Stomach (tissue), 9 donors: ENCODE results near the gene SFXN5. TPM values are rescaled to one million over a fixed set of nuclear protein-coding genes. Genes with fewer than 3 reads are reported as not detected.

Experiments
- DNase-seq, 2 donors: peaks; one replicate each; pipeline versions ENCODE4 v3.0.0 to v3.0.0-alpha.2; 2013 to 2019
- H3K27ac ChIP-seq, 5 donors: fragments of 200-600 bp in 4 of 5; sonication (generic) in 4 of 5; one replicate each; pipeline ENCODE4 v1.5.1; 2013 to 2019; ENCODE audit warnings: mild to moderate bottlenecking in 1 of 5, moderate library complexity in 1 of 5
- H3K27me3 ChIP-seq, 3 donors: fragments of 200-600 bp; sonication (generic); one replicate each; pipeline ENCODE4 v1.5.1; 2017 to 2019; ENCODE audit warnings: mixed run types in 1 of 3
- H3K36me3 ChIP-seq, 4 donors: fragments of 200-600 bp; sonication (generic); 1 replicate in 3 of 4; 2 replicates in 1 of 4; pipeline ENCODE4 v1.5.1; 2016 to 2019
- H3K4me1 ChIP-seq, 4 donors: fragments of 200-600 bp; sonication (generic); one replicate each; pipeline ENCODE4 v1.5.1; 2016 to 2019
- H3K4me3 ChIP-seq, 4 donors: fragments of 200-600 bp; sonication (generic) in 3 of 4; one replicate each; pipeline ENCODE4 v1.5.1; 2016 to 2019; ENCODE audit warnings: mild to moderate bottlenecking in 1 of 4
- H3K9me3 ChIP-seq, 4 donors: fragments of 200-600 bp; sonication (generic); one replicate each; pipeline ENCODE4 v1.5.1; 2016 to 2019
- EP300 ChIP-seq: sonication (generic); formaldehyde crosslinking; IDR thresholded peaks from one replicate; pipeline ENCODE4 v1.6.1; 2017; ENCODE audit warnings: antibody characterized with exemption
- POLR2A ChIP-seq, 4 donors: fragments of 450-650 bp; IDR thresholded peaks; one replicate each; pipeline ENCODE4 v1.6.1; 2016; ENCODE audit warnings: antibody characterized with exemption in 4 of 4, control low read depth in 2 of 4, mild to moderate bottlenecking in 1 of 4, moderate library complexity in 1 of 4
- POLR2AphosphoS5 ChIP-seq, 3 donors: sonication (generic); formaldehyde crosslinking; IDR thresholded peaks; one replicate each; pipeline ENCODE4 v1.6.1; 2016; ENCODE audit warnings: antibody characterized with exemption in 3 of 3
- WGBS, 5 donors: extraction: QIAGEN DNeasy Blood & Tissue Kit in 3 of 5; methylation state at CpG; one replicate each; pipeline versions ENCODE4 v1.1.5 to v1.1.7; 2013 to 2018; 5-methylcytosine and 5-hydroxymethylcytosine counted together
- intact Hi-C: fragments of 100-400 bp; cut with DNase I; formaldehyde crosslinking; loops from one replicate; pipeline ENCODE4 v1.15.1; 2023; ENCODE audit warnings: low total_unique reads
- polyA plus RNA-seq, 3 donors: library from polyadenylated mRNA; stranded (reverse); fragments of 200-250 nt; gene quantifications; one replicate each; pipeline ENCODE4 v1.2.3, GENCODE V29; 2013
- total RNA-seq, 5 donors: library from RNA; depleted of rRNA; stranded (reverse); fragments of >200 nt; gene quantifications; one replicate each; pipeline versions ENCODE4 v1.1.0 to v1.2.3, GENCODE V29; 2014 to 2016
- TF ChIP-seq, protein P1 (sequence below), 7 experiments: fragments of 450-650 bp in 4 of 7; fragments of 200-600 bp in 3 of 7; sonication (generic) in 3 of 7; IDR thresholded peaks; one replicate each; pipeline ENCODE4 v1.5.1; 2016 to 2019; ENCODE audit warnings: antibody characterized with exemption in 7 of 7, control low read depth in 2 of 7, mild to moderate bottlenecking in 1 of 7
- donor health status: healthy with polysubstance abuse.
- donor health status: Bipolar disorder and iron deficiency.
- donor health status: healthy.

SFXN5 gene
- total and polyA plus RNA-seq, 8 donors, result 2.7 to 118 (median 17.2) TPM

DNA sequence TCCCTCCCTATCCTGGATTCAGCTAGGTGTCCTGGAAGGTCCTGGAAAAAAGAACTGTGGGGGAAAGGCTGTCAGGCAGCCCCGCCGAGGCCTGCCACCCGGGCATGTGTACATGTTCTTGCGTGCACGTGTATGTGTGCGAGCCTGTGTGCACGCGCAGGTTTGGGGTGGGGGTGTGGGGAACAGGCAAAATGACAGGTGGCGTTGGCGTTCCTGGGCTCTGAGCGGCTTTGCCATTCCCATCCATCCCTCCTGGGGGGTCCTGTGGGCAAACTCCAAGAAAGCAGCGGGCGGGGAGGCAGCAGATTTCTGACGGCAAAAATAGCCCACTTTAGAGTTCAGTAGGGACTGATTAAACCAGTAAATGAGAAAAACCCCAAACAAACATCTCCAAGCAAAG lies 118.6 kb downstream of the SFXN5 start:
- Histone ChIP-seq H3K36me3 (peaks cover 0 to 16% (median 0%) of the 10 kb centered on the region in 4 donors), H3K4me1 (no peaks in the 10 kb centered on the region), H3K27ac (no peak overlapping the region), H3K27me3 (no peaks in the 10 kb centered on the region), H3K4me3 (no peak overlapping the region), H3K9me3 (no peaks in the 10 kb centered on the region)
- TF ChIP-seq, protein P1, sequence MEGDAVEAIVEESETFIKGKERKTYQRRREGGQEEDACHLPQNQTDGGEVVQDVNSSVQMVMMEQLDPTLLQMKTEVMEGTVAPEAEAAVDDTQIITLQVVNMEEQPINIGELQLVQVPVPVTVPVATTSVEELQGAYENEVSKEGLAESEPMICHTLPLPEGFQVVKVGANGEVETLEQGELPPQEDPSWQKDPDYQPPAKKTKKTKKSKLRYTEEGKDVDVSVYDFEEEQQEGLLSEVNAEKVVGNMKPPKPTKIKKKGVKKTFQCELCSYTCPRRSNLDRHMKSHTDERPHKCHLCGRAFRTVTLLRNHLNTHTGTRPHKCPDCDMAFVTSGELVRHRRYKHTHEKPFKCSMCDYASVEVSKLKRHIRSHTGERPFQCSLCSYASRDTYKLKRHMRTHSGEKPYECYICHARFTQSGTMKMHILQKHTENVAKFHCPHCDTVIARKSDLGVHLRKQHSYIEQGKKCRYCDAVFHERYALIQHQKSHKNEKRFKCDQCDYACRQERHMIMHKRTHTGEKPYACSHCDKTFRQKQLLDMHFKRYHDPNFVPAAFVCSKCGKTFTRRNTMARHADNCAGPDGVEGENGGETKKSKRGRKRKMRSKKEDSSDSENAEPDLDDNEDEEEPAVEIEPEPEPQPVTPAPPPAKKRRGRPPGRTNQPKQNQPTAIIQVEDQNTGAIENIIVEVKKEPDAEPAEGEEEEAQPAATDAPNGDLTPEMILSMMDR (IDR thresholded peaks at IDR 0.05), result no peak
- no peak for TF ChIP-seq EP300
- TF ChIP-seq POLR2A (IDR thresholded peaks at IDR 0.05), result no peak
- no peak for TF ChIP-seq POLR2AphosphoS5 (IDR thresholded peaks at IDR 0.05)
- WGBS, 5 donors, result 90 to 94% (median 94%) methylated on average over 14 of the region's 14 CpGs
- intact Hi-C loops, result no loop called here
- DNase-seq, result no peak

GRCh38 chr2:72952110-72952823 lies 119.2 kb downstream of the SFXN5 start:
- Histone ChIP-seq H3K4me1 (no peaks in the 10 kb centered on the region), H3K27ac (no peak overlapping the region), H3K4me3 (no peak overlapping the region), H3K9me3 (no peaks in the 10 kb centered on the region), H3K27me3 (no peaks in the 10 kb centered on the region), H3K36me3 (peaks cover 0 to 9% (median 0%) of the 10 kb centered on the region in 4 donors)
- no peak for TF ChIP-seq POLR2AphosphoS5 (IDR thresholded peaks at IDR 0.05)
- TF ChIP-seq EP300, result no peak
- TF ChIP-seq, protein P1 (IDR thresholded peaks at IDR 0.05), result no peak
- TF ChIP-seq POLR2A (IDR thresholded peaks at IDR 0.05), result no peak
- intact Hi-C loops, result no loop called here
- no peak for DNase-seq
- WGBS, 5 donors, result 84 to 91% (median 88%) methylated on average over 7 to 8 of the region's 8 CpGs

GRCh38 chr2:72951303-72952095 lies 120.0 kb downstream of the SFXN5 start:
- Histone ChIP-seq H3K4me3 (no peak overlapping the region), H3K36me3 (peaks cover 0 to 2% (median under 1%) of the 10 kb centered on the region in 4 donors), H3K9me3 (no peaks in the 10 kb centered on the region), H3K27me3 (no peaks in the 10 kb centered on the region), H3K4me1 (no peaks in the 10 kb centered on the region), H3K27ac (no peak overlapping the region)
- TF ChIP-seq POLR2A (IDR thresholded peaks at IDR 0.05) (no peak), POLR2AphosphoS5 (IDR thresholded peaks at IDR 0.05) (no peak), EP300 (no peak)
- TF ChIP-seq, protein P1 (IDR thresholded peaks at IDR 0.05), result no peak
- intact Hi-C loops, result no loop called here
- no peak for DNase-seq
- 87 to 95% (median 88%) methylated on average over 4 to 8 of the region's 8 CpGs for WGBS, 5 donors

GRCh38 chr2:72950558-72951255 lies 120.8 kb downstream of the SFXN5 start:
- Histone ChIP-seq H3K27ac (no peak overlapping the region), H3K36me3 (peaks cover 0 to 5% (median 0%) of the 10 kb centered on the region in 4 donors), H3K9me3 (no peaks in the 10 kb centered on the region), H3K4me1 (no peaks in the 10 kb centered on the region), H3K27me3 (no peaks in the 10 kb centered on the region), H3K4me3 (no peak overlapping the region)
- TF ChIP-seq POLR2A (IDR thresholded peaks at IDR 0.05) (no peak), POLR2AphosphoS5 (IDR thresholded peaks at IDR 0.05) (no peak), EP300 (no peak)
- TF ChIP-seq, protein P1 (IDR thresholded peaks at IDR 0.05), result no peak
- intact Hi-C loops, result no loop called here
- DNase-seq, result no peak
- WGBS, 5 donors, result 77 to 90% (median 79%) methylated on average over 8 to 13 of the region's 13 CpGs
